GM23338 (cell line): ENCODE results near the gene LRRC34. TPM values are rescaled to one million over a fixed set of nuclear protein-coding genes. Genes with fewer than 3 reads are reported as not detected.

Experiments used
- ATAC-seq: fragments of 200-7000 bp; cut with Tn5 transposase; 3 replicates; pipeline ENCODE4 v1.9.1; 2020
- DNase-seq: peaks from one replicate; pipeline ENCODE4 v3.0.0-alpha.2; 2015; ENCODE audit warnings: low spot score
- H2AFZ ChIP-seq: fragments of 200-600 bp; sonication (generic); 2 replicates; pipeline ENCODE4 v1.8.0; 2016; ENCODE audit warnings: antibody characterized with exemption, mild to moderate bottlenecking, moderate library complexity
- H3F3A ChIP-seq: fragments of 200-600 bp; sonication (generic); replicated peaks from 2 replicates; pipeline ENCODE4 v1.8.0; 2017; ENCODE audit warnings: antibody characterized with exemption, mixed run types, low read depth
- H3K27ac ChIP-seq: fragments of 200-600 bp; sonication (generic); 2 replicates; pipeline ENCODE4 v1.6.1; 2016; ENCODE audit warnings: low read depth
- H3K27me3 ChIP-seq: fragments of 200-600 bp; sonication (generic); 2 replicates; pipeline ENCODE4 v1.8.0; 2016; ENCODE audit warnings: mild to moderate bottlenecking, mixed run types, moderate library complexity; ENCODE audit not compliant: insufficient read depth
- H3K36me3 ChIP-seq: fragments of 200-600 bp; sonication (generic); 2 replicates; pipeline ENCODE4 v1.8.0; 2016; ENCODE audit warnings: mild to moderate bottlenecking; ENCODE audit not compliant: insufficient read depth
- H3K4me1 ChIP-seq: fragments of 200-600 bp; sonication (generic); 2 replicates; pipeline ENCODE4 v1.8.0; 2016; ENCODE audit warnings: mild to moderate bottlenecking, moderate library complexity; ENCODE audit not compliant: insufficient read depth
- H3K4me2 ChIP-seq: fragments of 200-600 bp; sonication (generic); 2 replicates; pipeline ENCODE4 v1.7.1; 2017; ENCODE audit warnings: mixed run types
- H3K4me3 ChIP-seq: fragments of 200-600 bp; sonication (generic); 2 replicates; pipeline ENCODE4 v1.6.1; 2016; ENCODE audit warnings: mixed run types
- H3K79me2 ChIP-seq: fragments of 200-600 bp; sonication (generic); replicated peaks from 2 replicates; pipeline ENCODE4 v1.8.0; 2017; ENCODE audit warnings: mild to moderate bottlenecking; ENCODE audit not compliant: insufficient read depth
- H3K9me2 ChIP-seq: fragments of 200-600 bp; sonication (generic); 2 replicates; pipeline ENCODE4 v1.8.0; 2017; ENCODE audit not compliant: insufficient read depth
- H4K20me1 ChIP-seq: fragments of 200-600 bp; sonication (generic); replicated peaks from 2 replicates; pipeline ENCODE4 v1.8.0; 2017; ENCODE audit warnings: mild to moderate bottlenecking; ENCODE audit not compliant: insufficient read depth
- H3K27ac Mint-ChIP-seq: 2 replicates; pipeline ENCODE4 v1.8.0; 2020; ENCODE audit warnings: inconsistent platforms, mild to moderate bottlenecking, moderate library complexity, mixed read lengths
- H3K27me3 Mint-ChIP-seq: 3 replicates; pipeline ENCODE4 v1.8.0; 2022; ENCODE audit warnings: low read depth, mild to moderate bottlenecking, moderate library complexity, mixed read lengths, inconsistent platforms; ENCODE audit not compliant: insufficient read depth, poor library complexity
- H3K36me3 Mint-ChIP-seq: 3 replicates; pipeline ENCODE4 v1.8.0; 2021; ENCODE audit warnings: low read depth, mild to moderate bottlenecking, inconsistent platforms, moderate library complexity, mixed read lengths
- H3K4me1 Mint-ChIP-seq: 3 replicates; pipeline ENCODE4 v1.8.0; 2020; ENCODE audit warnings: mild to moderate bottlenecking, inconsistent platforms, mixed read lengths
- H3K4me3 Mint-ChIP-seq: 3 replicates; pipeline ENCODE4 v1.8.0; 2021; ENCODE audit warnings: moderate library complexity, mild to moderate bottlenecking, inconsistent platforms, mixed read lengths
- H3K9me3 Mint-ChIP-seq: 3 replicates; pipeline ENCODE4 v1.8.0; 2020; ENCODE audit warnings: moderate library complexity, mild to moderate bottlenecking, inconsistent platforms, mixed read lengths
- EZH2 ChIP-seq: fragments of 200-600 bp; sonication (generic); IDR thresholded peaks from one replicate; pipeline ENCODE4 v1.8.0; 2017; ENCODE audit warnings: antibody characterized with exemption, mild to moderate bottlenecking, low read depth; ENCODE audit not compliant: unreplicated experiment
- EZH2phosphoT487 ChIP-seq: fragments of 200-600 bp; sonication (generic); IDR thresholded peaks from one replicate; pipeline ENCODE4 v1.8.1; 2018; ENCODE audit warnings: antibody characterized with exemption; ENCODE audit not compliant: unreplicated experiment
- JUNB ChIP-seq: IDR thresholded peaks from one replicate; pipeline ENCODE4 v1.6.1; 2016; ENCODE audit warnings: antibody characterized with exemption; ENCODE audit not compliant: unreplicated experiment
- NANOG ChIP-seq: IDR thresholded peaks from 2 replicates; pipeline ENCODE4 v1.6.1; 2016; ENCODE audit warnings: antibody characterized with exemption, borderline replicate concordance
- POLR2AphosphoS5 ChIP-seq: IDR thresholded peaks from 2 replicates; pipeline ENCODE4 v1.6.1; 2016; ENCODE audit warnings: antibody characterized with exemption, low read depth
- STAT1 ChIP-seq: IDR thresholded peaks from one replicate; pipeline ENCODE4 v1.6.1; 2016; ENCODE audit warnings: antibody characterized with exemption; ENCODE audit not compliant: unreplicated experiment
- ZNF114 ChIP-seq: fragments of 250-450 bp; sonication (Bioruptor Pico); IDR thresholded peaks from 2 replicates; pipeline ENCODE4 v1.5.0; 2020; ENCODE audit warnings: mild to moderate bottlenecking, moderate library complexity
- ZNF331 ChIP-seq: fragments of 250-450 bp; sonication (Bioruptor Pico); IDR thresholded peaks from 2 replicates; pipeline ENCODE4 v1.5.0; 2020; ENCODE audit warnings: low read depth, mild to moderate bottlenecking, moderate library complexity
- polyA plus RNA-seq: library from polyadenylated mRNA; unstranded; fragments of >200 nt; fragmentation: Nextera tagmentation; extraction: Ambion mirVana; gene quantifications from 2 replicates; pipeline ENCODE4 v1.2.1, GENCODE V29; 2016
- total RNA-seq: library from RNA; depleted of rRNA; stranded (reverse); fragments of >200 nt; shearing (Covaris generic); gene quantifications from 2 replicates; pipeline ENCODE4 v1.2.3, GENCODE V29; 2014
- TF ChIP-seq, protein P1 (sequence below), 2 experiments: fragments of 200-600 bp in 1 of 2; sonication (generic) in 1 of 2; conservative IDR thresholded peaks; 2 replicates each; pipeline versions ENCODE4 v1.5.1 to v1.6.1; 2016 to 2017; ENCODE audit warnings: antibody characterized with exemption in 2 of 2, low read depth in 2 of 2, mild to moderate bottlenecking in 2 of 2, moderate library complexity in 1 of 2
- TF ChIP-seq, protein P2 (sequence below): IDR thresholded peaks from one replicate; pipeline ENCODE4 v1.6.1; 2018; ENCODE audit warnings: antibody characterized with exemption; ENCODE audit not compliant: unreplicated experiment
- TF ChIP-seq, protein P3 (sequence below): fragments of 250-450 bp; sonication (Bioruptor Pico); IDR thresholded peaks from 2 replicates; pipeline ENCODE4 v1.5.0; 2020; ENCODE audit warnings: mild to moderate bottlenecking, moderate library complexity

LRRC34 gene
- total and polyA plus RNA-seq, 2 experiments from 2014 or later: 9.1 to 15.7 TPM

DNA sequence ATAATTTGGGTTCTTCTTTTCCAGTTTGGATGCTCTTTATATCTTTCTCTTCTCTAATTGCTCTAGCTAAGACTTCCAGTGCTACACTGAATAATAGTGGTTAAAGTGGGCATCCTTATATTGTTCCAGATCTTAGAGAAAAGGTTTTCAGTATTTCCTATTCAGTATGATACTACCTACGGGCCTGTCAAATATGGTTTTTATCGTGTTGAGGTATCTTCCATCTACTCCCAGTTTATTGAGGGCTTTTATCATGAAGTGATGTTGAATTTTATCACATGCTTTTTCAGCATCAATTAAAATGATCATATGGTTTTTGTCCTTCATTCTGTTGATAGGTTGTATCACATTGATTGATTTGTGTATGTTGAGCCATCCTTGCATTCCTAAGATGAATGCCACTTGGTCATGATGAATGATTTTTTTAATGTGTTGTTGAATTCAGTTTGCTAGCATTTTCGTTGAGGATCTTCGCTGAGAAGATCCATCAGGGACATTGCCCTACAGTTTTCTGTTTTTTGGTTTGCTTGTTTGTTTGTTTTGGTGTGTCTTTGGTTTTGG is 3.0 kb upstream of the LRRC34 start (continued):
- TF ChIP-seq EZH2 (no peak), NANOG (no peak), POLR2AphosphoS5 (no peak), EZH2phosphoT487 (no peak), STAT1 (no peak), ZNF331 (no peak)

DNA sequence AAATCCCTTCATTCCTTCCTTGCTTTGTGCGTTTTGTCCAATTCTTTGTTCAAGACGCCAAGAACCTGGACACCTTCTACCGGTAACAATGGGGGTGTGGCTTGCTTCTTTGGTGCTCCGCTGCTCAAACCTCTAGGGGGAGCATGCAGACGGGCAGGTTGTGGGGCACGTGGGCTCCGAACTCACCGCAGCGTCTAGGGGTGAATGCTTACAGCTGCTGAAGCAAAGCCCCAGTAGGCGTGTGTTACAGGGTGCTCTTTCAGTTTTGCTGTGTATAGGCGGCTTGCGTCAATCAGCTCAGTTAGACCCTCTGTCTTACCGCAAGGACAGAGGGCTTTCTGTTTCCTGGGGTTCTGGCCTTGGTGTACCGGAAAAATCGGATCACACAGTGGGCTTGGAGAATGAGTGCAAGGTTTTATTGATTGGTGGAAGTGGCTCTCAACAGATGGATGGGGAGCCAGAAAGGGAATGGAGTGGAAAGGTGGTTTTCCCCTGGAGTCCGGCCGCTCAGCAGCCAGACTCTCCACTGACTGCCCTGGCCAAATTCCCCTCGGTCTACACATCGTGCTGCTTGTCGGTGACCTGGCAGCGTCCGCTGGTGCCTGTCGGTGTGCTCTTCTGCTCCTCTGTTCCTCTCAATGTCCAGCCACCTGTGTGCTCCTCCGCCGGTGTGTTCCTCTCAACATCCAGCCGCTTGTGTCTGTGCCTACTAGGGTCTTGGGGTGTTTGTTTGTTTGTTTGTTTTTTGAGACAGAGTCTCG is 1.2 kb upstream of the LRRC34 start:
- DNase-seq (peak; percentile 92), ATAC-seq (peak; percentile 70)
- Mint-ChIP-seq H3K4me1 (peaks cover 25% of the 10 kb centered on the region), H3K36me3 (no peaks in the 10 kb centered on the region), H3K9me3 (peaks cover 13% of the 10 kb centered on the region; the same call in 2 of the 3 replicates), H3K4me3 (peak overlapping the region; percentile 78), H3K27ac (no peak overlapping the region), H3K27me3 (peaks cover 18% of the 10 kb centered on the region)
- no peaks in the 10 kb centered on the region for H3F3A ChIP-seq
- no peaks in the 10 kb centered on the region for H4K20me1 ChIP-seq
- H3K79me2 ChIP-seq: no peaks in the 10 kb centered on the region
- peak overlapping the region; percentile 81 for H3K4me3 ChIP-seq
- no peaks in the 10 kb centered on the region for H3K9me2 ChIP-seq
- peaks cover 20% of the 10 kb centered on the region for H3K4me1 ChIP-seq
- H3K27ac ChIP-seq: no peak overlapping the region
- H3K36me3 ChIP-seq: no peaks in the 10 kb centered on the region
- peak overlapping the region; percentile 98 for H2AFZ ChIP-seq
- peak overlapping the region; percentile 96 for H3K4me2 ChIP-seq
- H3K27me3 ChIP-seq: peaks cover 12% of the 10 kb centered on the region; the same call in 1 of the 2 replicates
- TF ChIP-seq ZNF331 (no peak), ZNF114 (CRISPR knock-in tag) (no peak), NANOG (no peak), STAT1 (no peak), EZH2 (no peak), JUNB (no peak)
- TF ChIP-seq, protein P1, sequence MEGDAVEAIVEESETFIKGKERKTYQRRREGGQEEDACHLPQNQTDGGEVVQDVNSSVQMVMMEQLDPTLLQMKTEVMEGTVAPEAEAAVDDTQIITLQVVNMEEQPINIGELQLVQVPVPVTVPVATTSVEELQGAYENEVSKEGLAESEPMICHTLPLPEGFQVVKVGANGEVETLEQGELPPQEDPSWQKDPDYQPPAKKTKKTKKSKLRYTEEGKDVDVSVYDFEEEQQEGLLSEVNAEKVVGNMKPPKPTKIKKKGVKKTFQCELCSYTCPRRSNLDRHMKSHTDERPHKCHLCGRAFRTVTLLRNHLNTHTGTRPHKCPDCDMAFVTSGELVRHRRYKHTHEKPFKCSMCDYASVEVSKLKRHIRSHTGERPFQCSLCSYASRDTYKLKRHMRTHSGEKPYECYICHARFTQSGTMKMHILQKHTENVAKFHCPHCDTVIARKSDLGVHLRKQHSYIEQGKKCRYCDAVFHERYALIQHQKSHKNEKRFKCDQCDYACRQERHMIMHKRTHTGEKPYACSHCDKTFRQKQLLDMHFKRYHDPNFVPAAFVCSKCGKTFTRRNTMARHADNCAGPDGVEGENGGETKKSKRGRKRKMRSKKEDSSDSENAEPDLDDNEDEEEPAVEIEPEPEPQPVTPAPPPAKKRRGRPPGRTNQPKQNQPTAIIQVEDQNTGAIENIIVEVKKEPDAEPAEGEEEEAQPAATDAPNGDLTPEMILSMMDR (conservative IDR thresholded peaks at IDR 0.05; ENCODE audit: low read depth in 2 of 2): peak; percentile 74 to 83
- TF ChIP-seq, protein P2, sequence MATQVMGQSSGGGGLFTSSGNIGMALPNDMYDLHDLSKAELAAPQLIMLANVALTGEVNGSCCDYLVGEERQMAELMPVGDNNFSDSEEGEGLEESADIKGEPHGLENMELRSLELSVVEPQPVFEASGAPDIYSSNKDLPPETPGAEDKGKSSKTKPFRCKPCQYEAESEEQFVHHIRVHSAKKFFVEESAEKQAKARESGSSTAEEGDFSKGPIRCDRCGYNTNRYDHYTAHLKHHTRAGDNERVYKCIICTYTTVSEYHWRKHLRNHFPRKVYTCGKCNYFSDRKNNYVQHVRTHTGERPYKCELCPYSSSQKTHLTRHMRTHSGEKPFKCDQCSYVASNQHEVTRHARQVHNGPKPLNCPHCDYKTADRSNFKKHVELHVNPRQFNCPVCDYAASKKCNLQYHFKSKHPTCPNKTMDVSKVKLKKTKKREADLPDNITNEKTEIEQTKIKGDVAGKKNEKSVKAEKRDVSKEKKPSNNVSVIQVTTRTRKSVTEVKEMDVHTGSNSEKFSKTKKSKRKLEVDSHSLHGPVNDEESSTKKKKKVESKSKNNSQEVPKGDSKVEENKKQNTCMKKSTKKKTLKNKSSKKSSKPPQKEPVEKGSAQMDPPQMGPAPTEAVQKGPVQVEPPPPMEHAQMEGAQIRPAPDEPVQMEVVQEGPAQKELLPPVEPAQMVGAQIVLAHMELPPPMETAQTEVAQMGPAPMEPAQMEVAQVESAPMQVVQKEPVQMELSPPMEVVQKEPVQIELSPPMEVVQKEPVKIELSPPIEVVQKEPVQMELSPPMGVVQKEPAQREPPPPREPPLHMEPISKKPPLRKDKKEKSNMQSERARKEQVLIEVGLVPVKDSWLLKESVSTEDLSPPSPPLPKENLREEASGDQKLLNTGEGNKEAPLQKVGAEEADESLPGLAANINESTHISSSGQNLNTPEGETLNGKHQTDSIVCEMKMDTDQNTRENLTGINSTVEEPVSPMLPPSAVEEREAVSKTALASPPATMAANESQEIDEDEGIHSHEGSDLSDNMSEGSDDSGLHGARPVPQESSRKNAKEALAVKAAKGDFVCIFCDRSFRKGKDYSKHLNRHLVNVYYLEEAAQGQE: no peak
- TF ChIP-seq, protein P3, sequence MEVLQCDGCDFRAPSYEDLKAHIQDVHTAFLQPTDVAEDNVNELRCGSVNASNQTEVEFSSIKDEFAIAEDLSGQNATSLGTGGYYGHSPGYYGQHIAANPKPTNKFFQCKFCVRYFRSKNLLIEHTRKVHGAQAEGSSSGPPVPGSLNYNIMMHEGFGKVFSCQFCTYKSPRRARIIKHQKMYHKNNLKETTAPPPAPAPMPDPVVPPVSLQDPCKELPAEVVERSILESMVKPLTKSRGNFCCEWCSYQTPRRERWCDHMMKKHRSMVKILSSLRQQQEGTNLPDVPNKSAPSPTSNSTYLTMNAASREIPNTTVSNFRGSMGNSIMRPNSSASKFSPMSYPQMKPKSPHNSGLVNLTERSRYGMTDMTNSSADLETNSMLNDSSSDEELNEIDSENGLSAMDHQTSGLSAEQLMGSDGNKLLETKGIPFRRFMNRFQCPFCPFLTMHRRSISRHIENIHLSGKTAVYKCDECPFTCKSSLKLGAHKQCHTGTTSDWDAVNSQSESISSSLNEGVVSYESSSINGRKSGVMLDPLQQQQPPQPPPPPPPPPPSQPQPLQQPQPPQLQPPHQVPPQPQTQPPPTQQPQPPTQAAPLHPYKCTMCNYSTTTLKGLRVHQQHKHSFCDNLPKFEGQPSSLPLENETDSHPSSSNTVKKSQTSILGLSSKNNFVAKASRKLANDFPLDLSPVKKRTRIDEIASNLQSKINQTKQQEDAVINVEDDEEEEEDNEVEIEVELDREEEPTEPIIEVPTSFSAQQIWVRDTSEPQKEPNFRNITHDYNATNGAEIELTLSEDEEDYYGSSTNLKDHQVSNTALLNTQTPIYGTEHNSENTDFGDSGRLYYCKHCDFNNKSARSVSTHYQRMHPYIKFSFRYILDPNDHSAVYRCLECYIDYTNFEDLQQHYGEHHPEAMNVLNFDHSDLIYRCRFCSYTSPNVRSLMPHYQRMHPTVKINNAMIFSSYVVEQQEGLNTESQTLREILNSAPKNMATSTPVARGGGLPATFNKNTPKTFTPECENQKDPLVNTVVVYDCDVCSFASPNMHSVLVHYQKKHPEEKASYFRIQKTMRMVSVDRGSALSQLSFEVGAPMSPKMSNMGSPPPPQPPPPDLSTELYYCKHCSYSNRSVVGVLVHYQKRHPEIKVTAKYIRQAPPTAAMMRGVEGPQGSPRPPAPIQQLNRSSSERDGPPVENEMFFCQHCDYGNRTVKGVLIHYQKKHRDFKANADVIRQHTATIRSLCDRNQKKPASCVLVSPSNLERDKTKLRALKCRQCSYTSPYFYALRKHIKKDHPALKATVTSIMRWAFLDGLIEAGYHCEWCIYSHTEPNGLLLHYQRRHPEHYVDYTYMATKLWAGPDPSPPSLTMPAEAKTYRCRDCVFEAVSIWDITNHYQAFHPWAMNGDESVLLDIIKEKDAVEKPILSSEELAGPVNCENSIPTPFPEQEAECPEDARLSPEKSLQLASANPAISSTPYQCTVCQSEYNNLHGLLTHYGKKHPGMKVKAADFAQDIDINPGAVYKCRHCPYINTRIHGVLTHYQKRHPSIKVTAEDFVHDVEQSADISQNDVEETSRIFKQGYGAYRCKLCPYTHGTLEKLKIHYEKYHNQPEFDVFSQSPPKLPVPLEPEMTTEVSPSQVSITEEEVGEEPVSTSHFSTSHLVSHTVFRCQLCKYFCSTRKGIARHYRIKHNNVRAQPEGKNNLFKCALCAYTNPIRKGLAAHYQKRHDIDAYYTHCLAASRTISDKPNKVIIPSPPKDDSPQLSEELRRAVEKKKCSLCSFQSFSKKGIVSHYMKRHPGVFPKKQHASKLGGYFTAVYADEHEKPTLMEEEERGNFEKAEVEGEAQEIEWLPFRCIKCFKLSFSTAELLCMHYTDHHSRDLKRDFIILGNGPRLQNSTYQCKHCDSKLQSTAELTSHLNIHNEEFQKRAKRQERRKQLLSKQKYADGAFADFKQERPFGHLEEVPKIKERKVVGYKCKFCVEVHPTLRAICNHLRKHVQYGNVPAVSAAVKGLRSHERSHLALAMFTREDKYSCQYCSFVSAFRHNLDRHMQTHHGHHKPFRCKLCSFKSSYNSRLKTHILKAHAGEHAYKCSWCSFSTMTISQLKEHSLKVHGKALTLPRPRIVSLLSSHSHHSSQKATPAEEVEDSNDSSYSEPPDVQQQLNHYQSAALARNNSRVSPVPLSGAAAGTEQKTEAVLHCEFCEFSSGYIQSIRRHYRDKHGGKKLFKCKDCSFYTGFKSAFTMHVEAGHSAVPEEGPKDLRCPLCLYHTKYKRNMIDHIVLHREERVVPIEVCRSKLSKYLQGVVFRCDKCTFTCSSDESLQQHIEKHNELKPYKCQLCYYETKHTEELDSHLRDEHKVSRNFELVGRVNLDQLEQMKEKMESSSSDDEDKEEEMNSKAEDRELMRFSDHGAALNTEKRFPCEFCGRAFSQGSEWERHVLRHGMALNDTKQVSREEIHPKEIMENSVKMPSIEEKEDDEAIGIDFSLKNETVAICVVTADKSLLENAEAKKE (CRISPR knock-in tag): no peak
